NCI-H1694 (cell line): Measurements from ENCODE around the gene GCGR.
"Not testable (repeated sequence)": the region's sequence is repeated elsewhere in the genome, so short reads cannot be mapped to it uniquely, and the experiment has no call there.

ENCODE experiments used
- DNase-seq: peaks from one replicate; lab custom pipeline; 2025; lab: John Stamatoyannopoulos, UW

The GCGR gene

GRCh38 chr17:81832608-81833159 is 28.7 kb downstream of the GCGR start:
- DNase-seq: no peak

GRCh38 chr17:81833160-81833920 is 29.4 kb downstream of the GCGR start, which contains the start of gene MCRIP1:
Gene MCRIP1 (minus strand): TSS chr17:81833291. CDS start chr17:81824506, 8,785 bp downstream.
- DNase-seq: peak; percentile 71

- no peak for DNase-seq
Observed at GRCh38 chr17:81833921-81834830, 30.2 kb downstream of the GCGR start.

GRCh38 chr17:81834831-81835267 is 30.9 kb downstream of the GCGR start, which contains the start of gene PPP1R27:
Gene PPP1R27 (minus strand): TSS chr17:81835050. CDS start chr17:81834953, 97 bp downstream.
- DNase-seq: no peak

GRCh38 chr17:81837641-81838040 is 33.7 kb downstream of the GCGR start:
- no peak for DNase-seq

- no peak for DNase-seq
Observed at GRCh38 chr17:81838753-81839255, 34.9 kb downstream of the GCGR start.

- no peak for DNase-seq
Observed at GRCh38 chr17:81839301-81839700, 35.4 kb downstream of the GCGR start.

GRCh38 chr17:81840059-81840458 is 36.1 kb downstream of the GCGR start:
- not testable (repeated sequence) for DNase-seq

GRCh38 chr17:81840826-81841778 is 37.2 kb downstream of the GCGR start:
- DNase-seq: no peak

GRCh38 chr17:81841866-81842265 is 37.9 kb downstream of the GCGR start:
- DNase-seq: no peak

GRCh38 chr17:81842378-81842724 is 38.4 kb downstream of the GCGR start:
- DNase-seq: no peak

GRCh38 chr17:81842725-81843504 is 39.0 kb downstream of the GCGR start:
- DNase-seq: no peak

GRCh38 chr17:81843713-81844326 is 39.9 kb downstream of the GCGR start:
- no peak for DNase-seq

GRCh38 chr17:81844327-81844851 is 40.4 kb downstream of the GCGR start:
- no peak for DNase-seq

- no peak for DNase-seq
Observed at GRCh38 chr17:81844887-81845286, 40.9 kb downstream of the GCGR start.

GRCh38 chr17:81845361-81845760 is 41.4 kb downstream of the GCGR start:
- DNase-seq: no peak

GRCh38 chr17:81845881-81846742 is 42.2 kb downstream of the GCGR start:
- DNase-seq: no peak
